Astrocyte (in vitro differentiated cells and primary cell): Measurements from ENCODE around the gene PIGB.

Source experiments
- CTCF ChIP-seq: IDR thresholded peaks from 2 replicates; pipeline ENCODE4 v1.5.1; 2011; ENCODE audit warnings: low read depth, mild to moderate bottlenecking, inconsistent platforms, low read length, moderate library complexity; ENCODE audit not compliant: insufficient read depth
- EZH2 ChIP-seq: IDR thresholded peaks from 2 replicates; pipeline ENCODE4 v1.6.1; 2012; ENCODE audit warnings: mild to moderate bottlenecking, low read length, inconsistent platforms; ENCODE audit not compliant: insufficient read depth

DNA sequence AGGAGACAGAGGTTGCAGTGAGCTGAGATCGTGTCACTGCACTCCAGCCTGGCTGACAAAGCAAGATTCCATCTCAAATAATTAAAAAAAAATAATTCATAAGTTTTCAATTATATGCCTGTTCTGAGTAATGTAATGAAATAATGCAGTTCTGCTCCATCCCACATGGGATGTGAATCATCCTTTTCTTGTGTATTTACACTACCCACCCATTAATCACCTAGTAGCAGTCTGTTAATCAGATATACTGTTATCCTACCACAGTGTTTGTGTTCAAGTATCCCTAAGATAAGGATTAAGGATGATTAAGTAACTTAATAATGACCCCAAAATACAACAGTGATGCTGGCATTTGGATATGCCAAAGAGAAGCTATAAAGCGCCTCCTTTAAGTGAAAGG, 38.8 kb downstream of the PIGB start:
- TF ChIP-seq CTCF (no peak), EZH2 (no peak)
